Activated CD4-positive, alpha-beta T cell treated with anti-CD3 and anti-CD28 coated beads for 36 hours (primary cell): ENCODE measurements around the gene FADS2. TPM values are rescaled to one million over a fixed set of nuclear protein-coding genes. Genes with fewer than 3 reads are reported as not detected.

Experiments used
- ATAC-seq: fragments of 200-7000 bp; cut with Tn5 transposase; one replicate; pipeline ENCODE4 v1.10.0; 2021; ENCODE audit warnings: mild to moderate bottlenecking, moderate library complexity
- CTCF ChIA-PET: fragments of 350-600 bp; sonication (Branson Sonifier 250); formaldehyde crosslinking; loops from one replicate; lab custom pipeline; 2021; ENCODE audit warnings: antibody characterized with exemption; lab: Charles Lee
- POLR2A ChIA-PET: fragments of 350-600 bp; sonication (Branson Sonifier 250); formaldehyde crosslinking; loops from one replicate; lab custom pipeline; 2021; ENCODE audit warnings: antibody characterized with exemption, inconsistent platforms; lab: Charles Lee
- DNase-seq: peaks from one replicate; pipeline ENCODE4 v3.0.0-alpha.2; 2020
- H3K27ac Mint-ChIP-seq: one replicate; pipeline ENCODE4 v1.8.0; 2021; ENCODE audit warnings: mixed read lengths
- H3K27me3 Mint-ChIP-seq: one replicate; pipeline ENCODE4 v1.8.0; 2021; ENCODE audit warnings: mixed read lengths
- H3K36me3 Mint-ChIP-seq: one replicate; pipeline ENCODE4 v1.8.0; 2021; ENCODE audit warnings: low read depth, mixed read lengths
- H3K4me1 Mint-ChIP-seq: one replicate; pipeline ENCODE4 v1.8.0; 2021; ENCODE audit warnings: mixed read lengths
- H3K4me3 Mint-ChIP-seq: one replicate; pipeline ENCODE4 v1.8.0; 2021; ENCODE audit warnings: mild to moderate bottlenecking, moderate library complexity, mixed read lengths
- H3K9me3 Mint-ChIP-seq: one replicate; pipeline ENCODE4 v1.8.0; 2021; ENCODE audit warnings: low read depth, mixed read lengths
- intact Hi-C, 2 experiments: fragments of 100-400 bp; cut with DNase I in 1 of 2; cut with micrococcal nuclease in 1 of 2; formaldehyde crosslinking; loops; one replicate each; pipeline versions ENCODE4 v1.14.2 to v1.15.1; 2022 to 2024; cut with DNase I, micrococcal nuclease
- total RNA-seq, 2 experiments: library from RNA; stranded (reverse); gene quantifications; one replicate each; pipeline ENCODE4 v1.2.3, GENCODE V29; 2021

The FADS2 gene
- total RNA-seq, 2 experiments from 2014 or later, result 51.0 to 58.4 TPM

DNA sequence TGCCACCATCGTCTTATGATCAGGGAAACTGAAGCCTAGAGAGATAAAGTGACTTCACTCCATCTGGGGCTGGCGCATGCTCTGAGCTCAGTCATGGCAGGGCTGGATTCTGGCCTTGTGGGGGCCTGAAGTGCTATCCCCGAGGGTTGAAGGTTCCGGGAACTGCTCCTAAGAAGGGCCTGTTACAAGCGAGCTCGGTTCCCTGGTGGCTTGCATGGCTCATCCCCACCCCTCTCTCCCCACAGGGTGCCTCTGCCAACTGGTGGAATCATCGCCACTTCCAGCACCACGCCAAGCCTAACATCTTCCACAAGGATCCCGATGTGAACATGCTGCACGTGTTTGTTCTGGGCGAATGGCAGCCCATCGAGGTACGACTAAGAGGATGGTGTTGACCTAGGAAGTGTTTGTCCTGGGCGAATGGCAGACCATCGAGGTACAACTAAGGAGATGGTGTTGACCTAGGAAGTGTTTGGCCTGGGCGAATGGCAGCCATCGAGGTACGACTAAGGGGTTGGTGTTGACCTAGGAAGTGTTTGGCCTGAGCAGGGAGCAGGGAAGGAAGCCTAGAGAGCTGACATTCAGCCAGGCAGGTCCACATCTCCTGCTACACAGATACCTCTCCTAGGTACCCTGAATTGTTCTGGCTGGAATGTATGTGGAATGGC lies 19.9 kb downstream of the FADS2 start:
- POLR2A ChIA-PET, result no interaction called here
- no peaks in the 10 kb centered on the region for H3K4me1 Mint-ChIP-seq
- no peaks in the 10 kb centered on the region for H3K27me3 Mint-ChIP-seq
- H3K27ac Mint-ChIP-seq, result no peak overlapping the region
- DNase-seq (no peak), ATAC-seq (no peak)
- H3K9me3 Mint-ChIP-seq, result no peaks in the 10 kb centered on the region
- peaks cover 6% of the 10 kb centered on the region for H3K36me3 Mint-ChIP-seq
- H3K4me3 Mint-ChIP-seq, result no peak overlapping the region
- intact Hi-C loops, result no loop called here
- CTCF ChIA-PET, result interaction anchor here (1.2 kb wide), 1 partner anchor 22 kb away, joined by 5 read pairs; no protein-coding TSS in a partner anchor

- no peaks in the 10 kb centered on the region for H3K9me3 Mint-ChIP-seq
- no peak overlapping the region for H3K27ac Mint-ChIP-seq
- H3K4me1 Mint-ChIP-seq, result no peaks in the 10 kb centered on the region
- peaks cover 6% of the 10 kb centered on the region for H3K36me3 Mint-ChIP-seq
- ChIA-PET POLR2A (no interaction called here), CTCF (interaction anchor here (1.2 kb wide), 1 partner anchor 22 kb away, joined by 5 read pairs; no protein-coding TSS in a partner anchor)
- ATAC-seq (no peak), DNase-seq (no peak)
- intact Hi-C loops, result no loop called here
- H3K27me3 Mint-ChIP-seq, result no peaks in the 10 kb centered on the region
- H3K4me3 Mint-ChIP-seq, result no peak overlapping the region
Observed at GRCh38 chr11:61848631-61849030, 20.5 kb downstream of the FADS2 start.

- CTCF ChIA-PET, result no interaction called here
Observed at GRCh38 chr11:61850687-61851086, 22.6 kb downstream of the FADS2 start.

DNA sequence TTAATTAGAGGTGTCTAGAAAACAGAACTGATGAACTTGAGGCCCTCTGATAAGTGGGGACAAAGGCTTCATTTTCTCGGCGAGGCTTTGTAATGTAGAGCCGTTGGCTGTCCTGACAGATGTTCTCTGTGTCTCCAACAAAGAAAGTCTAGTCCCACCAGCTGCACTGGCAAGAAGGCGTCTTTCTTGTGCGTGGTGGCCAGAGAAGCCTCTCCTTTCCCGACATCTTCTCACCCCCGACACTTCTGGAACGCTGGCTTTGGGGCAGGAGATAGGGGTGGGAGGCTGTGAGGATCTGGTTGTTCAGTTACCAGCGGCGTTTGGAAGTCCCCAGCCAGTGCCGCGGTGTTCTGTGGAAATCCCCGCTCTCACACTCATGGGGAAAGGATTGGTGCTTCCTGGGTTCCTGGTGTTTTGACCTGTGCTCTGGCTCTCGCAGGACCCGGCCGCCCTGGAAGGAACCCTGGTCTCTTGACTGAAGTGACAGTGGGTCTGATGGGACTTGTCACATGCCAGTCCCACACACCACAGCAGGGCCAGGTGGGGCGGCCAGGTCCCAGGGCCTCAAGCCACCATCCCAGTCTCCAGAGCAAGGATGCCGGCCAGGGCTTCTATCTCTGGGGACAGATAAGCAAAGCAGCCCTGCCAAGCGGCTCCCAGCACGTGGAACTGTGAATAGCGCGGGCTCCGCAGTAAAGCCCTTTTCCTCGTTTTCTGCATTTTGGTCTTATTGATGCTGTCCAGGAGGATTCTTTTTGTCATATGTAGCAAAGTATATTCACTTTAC lies 23.2 kb downstream of the FADS2 start:
- Mint-ChIP-seq H3K36me3 (peaks cover 4% of the 10 kb centered on the region), H3K27ac (no peak overlapping the region), H3K4me1 (no peaks in the 10 kb centered on the region), H3K27me3 (no peaks in the 10 kb centered on the region), H3K4me3 (no peak overlapping the region), H3K9me3 (no peaks in the 10 kb centered on the region)
- ATAC-seq (no peak), DNase-seq (no peak)
- intact Hi-C loops, result no loop called here
- POLR2A ChIA-PET, result no interaction called here
- CTCF ChIA-PET, result no interaction called here

More at GRCh38 chr11:61850687-61851086, 22.6 kb downstream of the FADS2 start:
- intact Hi-C loops, result no loop called here
- ATAC-seq, result no peak
- H3K27me3 Mint-ChIP-seq, result no peaks in the 10 kb centered on the region
- no peaks in the 10 kb centered on the region for H3K9me3 Mint-ChIP-seq
- POLR2A ChIA-PET, result no interaction called here
- DNase-seq, result no peak
- no peak overlapping the region for H3K4me3 Mint-ChIP-seq
- no peaks in the 10 kb centered on the region for H3K4me1 Mint-ChIP-seq
- H3K27ac Mint-ChIP-seq, result no peak overlapping the region
- peaks cover 6% of the 10 kb centered on the region for H3K36me3 Mint-ChIP-seq

GRCh38 chr11:61851900-61852295 lies 23.8 kb downstream of the FADS2 start:
- POLR2A ChIA-PET, result no interaction called here
- Mint-ChIP-seq H3K27ac (no peak overlapping the region), H3K27me3 (no peaks in the 10 kb centered on the region), H3K36me3 (peaks cover 4% of the 10 kb centered on the region), H3K4me1 (no peaks in the 10 kb centered on the region), H3K9me3 (no peaks in the 10 kb centered on the region), H3K4me3 (no peak overlapping the region)
- CTCF ChIA-PET, result no interaction called here
- ATAC-seq (no peak), DNase-seq (no peak)
- intact Hi-C loops, result no loop called here

DNA sequence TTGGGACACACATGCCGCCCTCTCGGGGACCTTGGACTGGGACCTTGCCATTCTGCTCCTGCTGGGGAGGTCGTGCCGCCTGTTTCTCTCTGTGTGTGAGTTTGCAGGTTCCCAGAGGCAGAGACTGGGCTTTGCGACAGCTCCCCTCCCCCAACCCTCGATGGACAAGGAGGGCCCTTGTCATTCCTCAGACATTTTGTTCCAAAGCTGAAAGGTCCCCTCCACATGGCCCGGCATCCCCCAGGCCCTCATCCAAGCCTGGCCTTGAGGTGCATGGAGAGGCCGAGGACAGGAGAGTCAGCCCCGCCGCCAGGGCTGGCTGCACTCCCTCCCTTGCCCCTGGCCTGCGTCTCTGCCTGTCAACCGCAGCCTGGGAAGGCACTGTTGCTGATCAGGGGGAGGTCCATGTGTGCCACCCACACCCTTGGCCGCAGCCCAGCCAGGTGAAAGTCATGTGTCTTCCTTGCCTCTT lies 25.6 kb downstream of the FADS2 start:
- no peak overlapping the region for H3K27ac Mint-ChIP-seq

GRCh38 chr11:61854206-61854895 lies 26.3 kb downstream of the FADS2 start:
- no peaks in the 10 kb centered on the region for H3K27me3 Mint-ChIP-seq
- H3K4me1 Mint-ChIP-seq, result no peaks in the 10 kb centered on the region
- H3K27ac Mint-ChIP-seq, result no peak overlapping the region
- no peak for ATAC-seq
- no peak for DNase-seq
- POLR2A ChIA-PET, result no interaction called here
- CTCF ChIA-PET, result interaction anchor here (0.5 to 1.4 kb wide), 3 partner anchors 44 to 515 kb away, joined by 3 read pairs; no protein-coding TSS in a partner anchor
- H3K36me3 Mint-ChIP-seq, result peaks cover 1% of the 10 kb centered on the region
- intact Hi-C loops, result no loop called here
- no peak overlapping the region for H3K4me3 Mint-ChIP-seq
- H3K9me3 Mint-ChIP-seq, result no peaks in the 10 kb centered on the region

More for the DNA sequence above, 25.6 kb downstream of the FADS2 start:
- DNase-seq, result no peak
- ATAC-seq, result no peak
- Mint-ChIP-seq H3K27me3 (no peaks in the 10 kb centered on the region), H3K9me3 (no peaks in the 10 kb centered on the region), H3K4me1 (no peaks in the 10 kb centered on the region), H3K4me3 (no peak overlapping the region), H3K36me3 (no peaks in the 10 kb centered on the region)
- intact Hi-C loops, result no loop called here
- POLR2A ChIA-PET, result no interaction called here
- CTCF ChIA-PET, result interaction anchor here (1.4 kb wide), 1 partner anchor 45 kb away, joined by 3 read pairs; no protein-coding TSS in a partner anchor

- POLR2A ChIA-PET, result no interaction called here
- Mint-ChIP-seq H3K36me3 (peaks cover 3% of the 10 kb centered on the region), H3K4me1 (no peaks in the 10 kb centered on the region), H3K27ac (no peak overlapping the region), H3K27me3 (no peaks in the 10 kb centered on the region), H3K4me3 (no peak overlapping the region), H3K9me3 (no peaks in the 10 kb centered on the region)
- ATAC-seq, result no peak
- DNase-seq, result no peak
- intact Hi-C loops, result no loop called here
- CTCF ChIA-PET, result interaction anchor here (1.0 to 1.4 kb wide), 2 partner anchors 44 to 160 kb away, joined by 3 read pairs; no protein-coding TSS in a partner anchor
Observed at GRCh38 chr11:61854966-61855714, 27.0 kb downstream of the FADS2 start.

- Mint-ChIP-seq H3K9me3 (no peaks in the 10 kb centered on the region), H3K4me3 (no peak overlapping the region), H3K4me1 (no peaks in the 10 kb centered on the region), H3K36me3 (peaks cover 3% of the 10 kb centered on the region), H3K27ac (no peak overlapping the region), H3K27me3 (no peaks in the 10 kb centered on the region)
- intact Hi-C loops, result no loop called here
- POLR2A ChIA-PET, result no interaction called here
- CTCF ChIA-PET, result no interaction called here
- no peak for ATAC-seq
- DNase-seq, result no peak
Observed at GRCh38 chr11:61855939-61856680, 28.0 kb downstream of the FADS2 start.

DNA sequence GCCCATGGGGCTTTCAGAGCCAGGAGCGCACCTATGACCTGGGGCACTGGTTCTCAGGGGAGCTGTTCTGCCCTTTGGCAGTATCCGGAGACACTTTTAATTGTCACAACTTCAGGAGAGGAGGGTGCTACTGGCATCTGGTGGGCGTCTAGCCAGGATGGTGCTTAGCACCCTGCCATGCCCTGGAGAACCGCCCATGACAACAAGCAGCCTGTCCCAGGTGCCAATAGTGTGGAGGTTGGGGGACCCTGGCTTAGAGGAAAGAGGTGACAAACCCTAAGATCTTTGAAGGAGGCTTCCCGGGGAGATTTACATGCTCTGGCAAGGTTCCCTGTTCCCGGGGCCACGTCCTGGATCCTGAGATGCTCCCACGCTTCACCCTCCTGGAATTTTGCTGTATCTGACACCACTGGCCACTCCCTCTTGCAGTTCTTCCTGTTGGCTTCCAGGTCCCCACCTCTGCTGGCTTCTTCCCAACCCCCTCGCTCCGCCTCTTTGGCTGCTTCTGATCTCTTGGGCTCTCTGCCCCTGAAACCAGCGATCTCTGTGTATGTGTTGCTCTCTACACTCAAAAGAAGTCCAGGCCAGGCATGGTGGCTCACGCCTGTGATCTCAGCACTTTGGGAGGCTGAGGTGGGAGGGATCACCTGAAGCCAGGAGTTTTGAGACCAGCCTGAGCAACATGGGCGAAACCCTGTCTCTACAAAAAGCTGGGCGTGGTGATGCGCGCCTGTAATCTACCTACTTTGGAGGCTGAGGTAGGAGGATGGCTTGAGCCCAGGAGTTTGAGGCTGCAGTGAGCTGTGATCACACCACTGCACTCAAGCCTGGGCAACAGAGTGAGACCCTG lies 32.2 kb downstream of the FADS2 start:
- Mint-ChIP-seq H3K27me3 (no peaks in the 10 kb centered on the region), H3K4me1 (no peaks in the 10 kb centered on the region), H3K9me3 (no peaks in the 10 kb centered on the region), H3K36me3 (peaks cover 3% of the 10 kb centered on the region), H3K4me3 (no peak overlapping the region), H3K27ac (no peak overlapping the region)
- POLR2A ChIA-PET, result no interaction called here
- CTCF ChIA-PET, result interaction anchor here (0.7 to 1.1 kb wide), 2 partner anchors 63 to 69 kb away, joined by 3 to 4 read pairs; no protein-coding TSS in a partner anchor
- ATAC-seq (no peak), DNase-seq (no peak)
- intact Hi-C loops, result no loop called here
